Epidermal melanocyte (primary cell): ENCODE measurements around the gene RAF1.
A peak's percentile ranks its signal among the peaks of the same experiment; 100 is the strongest.

Experiments
- DNase-seq: peaks from one replicate; pipeline ENCODE4 v3.0.0; 2011; ENCODE audit warnings: low spot score; ENCODE audit not compliant: insufficient read length

RAF1 gene

DNA sequence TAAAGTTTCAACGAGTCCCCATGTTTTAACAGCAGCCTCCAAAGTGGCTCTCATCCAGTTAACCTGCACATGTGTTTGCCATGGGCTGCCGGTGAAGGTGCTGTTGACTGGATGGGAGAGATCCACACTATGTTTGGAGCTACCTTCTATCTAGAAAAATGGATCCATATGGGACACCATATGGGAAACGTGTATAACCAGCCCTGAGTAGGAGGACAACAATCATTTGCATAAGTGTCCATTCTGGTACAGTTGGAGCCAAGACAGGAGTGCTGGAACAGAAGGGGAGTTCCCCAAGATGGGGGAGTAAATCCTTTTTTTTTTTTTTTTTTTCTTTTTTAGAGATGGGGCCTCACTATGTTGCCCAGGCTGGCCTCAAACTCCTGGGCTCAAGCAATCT is 70.4 kb downstream of the RAF1 start:
- DNase-seq = no peak

DNA sequence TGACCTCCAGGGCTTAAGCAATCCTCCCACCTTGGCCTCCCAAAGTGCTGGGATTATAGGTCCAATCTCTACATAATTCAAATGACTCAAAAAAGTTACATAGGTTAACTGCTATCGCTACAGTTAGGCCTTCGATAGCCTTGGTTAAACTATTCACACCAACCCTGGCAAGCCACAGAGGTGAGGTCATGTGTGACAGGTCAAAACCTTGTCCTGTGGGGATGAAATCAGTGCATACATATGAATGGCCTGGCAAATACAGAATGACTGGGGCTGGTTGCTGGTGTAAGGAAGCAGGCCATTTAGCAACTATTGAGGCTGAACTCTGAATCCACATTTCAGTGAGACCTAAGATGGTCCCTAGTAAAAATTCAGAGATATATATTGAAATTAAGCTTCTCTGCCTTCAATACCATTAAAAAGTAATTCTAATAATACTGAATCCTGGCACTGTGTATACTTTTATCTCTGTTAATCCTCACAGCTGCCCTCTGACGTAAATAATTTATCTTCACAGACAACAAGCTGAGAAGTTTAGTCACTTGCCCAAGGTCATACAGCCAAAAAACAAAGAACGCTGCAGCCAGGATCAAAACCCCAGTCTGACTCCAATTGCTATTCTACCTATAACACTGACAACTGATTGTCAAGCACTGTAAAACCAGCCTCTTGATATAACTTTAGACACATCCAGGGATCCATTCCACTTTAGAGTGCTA is 71.8 kb downstream of the RAF1 start:
- no peak for DNase-seq

DNA sequence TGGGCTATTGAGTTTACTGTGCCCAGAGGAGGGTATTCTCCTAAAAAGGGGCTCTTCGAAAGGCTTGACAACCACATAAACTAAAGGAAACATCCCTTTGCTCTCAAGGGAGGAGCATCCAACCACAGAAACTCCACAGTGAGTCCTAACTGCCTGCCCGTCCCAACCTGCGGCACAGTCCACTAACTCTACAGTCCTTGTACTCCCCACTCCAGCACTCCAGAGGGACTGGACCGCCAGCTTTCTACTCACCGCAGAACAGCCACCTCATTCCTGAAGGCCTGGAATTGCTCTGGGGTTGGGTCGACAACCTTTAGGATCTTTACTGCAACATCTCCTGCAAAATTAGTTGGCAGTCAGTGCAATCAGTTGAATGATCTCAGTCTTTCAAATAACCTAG is 72.5 kb downstream of the RAF1 start:
- no peak for DNase-seq

DNA sequence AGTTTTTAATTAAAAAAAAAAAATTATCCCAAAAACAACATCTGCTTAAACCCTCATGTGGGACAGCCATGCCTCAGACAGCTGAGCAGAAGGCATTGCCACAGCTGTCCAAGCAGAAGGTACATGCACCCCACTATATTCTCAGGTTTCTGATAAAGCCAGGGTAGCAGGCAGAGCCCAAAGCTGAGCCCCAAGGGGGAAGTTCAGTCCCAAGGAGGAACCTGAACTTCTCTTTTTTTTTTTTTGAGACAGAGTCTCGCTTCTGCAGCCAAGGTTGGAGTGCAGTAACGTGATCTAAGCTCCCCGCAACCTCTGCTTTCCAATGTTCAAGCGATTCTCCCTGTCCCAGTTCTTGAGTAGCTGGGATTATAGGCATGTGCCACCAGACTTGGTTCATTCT is 73.8 kb downstream of the RAF1 start:
- no peak for DNase-seq

DNA sequence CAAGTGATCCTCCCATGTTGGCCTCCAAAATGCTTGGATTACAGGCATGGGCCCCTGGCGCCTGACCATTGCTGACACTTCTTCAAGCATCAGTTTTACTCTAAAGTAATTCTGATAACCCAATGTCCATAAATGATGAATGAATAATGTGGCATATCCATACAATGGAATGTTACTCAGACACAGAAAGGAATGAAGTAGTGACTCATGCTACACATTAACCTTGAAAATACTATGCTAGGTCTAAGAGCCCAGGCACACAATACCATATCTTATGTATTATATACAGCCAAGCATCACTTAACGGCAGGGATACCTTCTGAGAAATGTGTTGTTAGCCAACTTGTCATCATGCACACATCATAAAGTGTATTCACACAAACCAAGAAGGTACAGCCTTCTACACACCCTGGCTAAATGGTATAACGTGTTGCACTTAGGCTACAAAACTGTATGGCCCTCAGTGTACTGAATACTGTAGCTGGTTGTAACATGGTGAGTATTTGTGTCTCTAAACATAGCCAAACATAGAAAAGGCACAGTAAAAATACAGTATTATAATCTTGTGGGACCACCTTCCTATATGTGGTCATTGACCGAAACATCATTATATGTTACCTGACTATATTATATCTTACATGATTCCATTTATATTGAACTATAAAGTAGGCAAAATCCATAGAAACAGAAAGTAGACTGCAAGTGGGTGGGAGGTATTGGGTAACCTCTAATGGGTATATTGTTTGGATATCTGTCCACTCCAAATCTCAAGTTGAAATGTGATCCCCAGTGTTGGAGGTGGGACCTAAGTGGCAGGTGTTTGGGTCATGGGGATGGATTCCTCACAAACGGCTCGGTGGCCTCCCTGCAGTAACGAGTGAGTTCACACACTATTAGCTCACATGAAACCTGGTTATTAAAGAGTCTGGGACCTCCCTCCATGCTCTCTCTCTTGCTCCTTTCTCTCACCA is 75.6 kb downstream of the RAF1 start:
- DNase-seq = no peak

DNA sequence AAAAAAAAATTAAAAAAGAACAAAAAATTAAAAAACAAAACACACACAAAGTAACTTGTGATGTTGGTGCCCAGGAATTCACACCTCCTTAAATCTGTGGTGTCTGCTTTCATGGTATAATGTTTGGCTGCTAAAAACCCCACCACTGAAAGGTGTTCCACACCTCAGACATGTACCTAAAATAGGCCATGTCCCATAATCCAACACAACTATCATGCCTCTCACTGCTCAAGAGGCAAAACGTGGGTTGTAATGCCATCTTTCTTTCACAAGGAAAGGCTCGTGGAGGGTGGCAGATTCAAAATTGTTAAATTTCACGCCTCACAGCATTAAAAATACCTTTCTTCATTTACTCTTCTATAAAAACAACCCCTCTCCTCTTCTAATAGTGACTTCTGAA is 77.5 kb downstream of the RAF1 start:
- DNase-seq = no peak

DNA sequence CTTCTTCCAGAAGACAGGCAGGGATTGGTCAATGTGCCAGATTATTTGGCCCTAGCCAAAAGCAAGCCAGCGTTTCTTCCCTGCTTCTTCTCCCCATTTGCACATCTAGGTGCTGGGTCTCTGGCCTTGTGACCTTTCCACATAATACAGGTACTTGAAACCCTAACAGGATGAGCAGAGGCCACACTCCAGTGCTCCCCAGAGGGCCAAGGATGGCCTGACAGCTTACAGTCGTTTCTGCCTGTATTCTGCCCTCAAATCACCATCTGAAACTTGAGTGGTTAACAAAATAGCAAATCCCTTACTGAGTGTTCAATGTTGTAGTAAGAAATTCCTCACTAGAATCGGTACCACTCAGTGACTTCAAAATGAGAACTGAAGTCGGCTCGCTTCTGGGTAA is 77.9 kb downstream of the RAF1 start:
- no peak for DNase-seq

DNA sequence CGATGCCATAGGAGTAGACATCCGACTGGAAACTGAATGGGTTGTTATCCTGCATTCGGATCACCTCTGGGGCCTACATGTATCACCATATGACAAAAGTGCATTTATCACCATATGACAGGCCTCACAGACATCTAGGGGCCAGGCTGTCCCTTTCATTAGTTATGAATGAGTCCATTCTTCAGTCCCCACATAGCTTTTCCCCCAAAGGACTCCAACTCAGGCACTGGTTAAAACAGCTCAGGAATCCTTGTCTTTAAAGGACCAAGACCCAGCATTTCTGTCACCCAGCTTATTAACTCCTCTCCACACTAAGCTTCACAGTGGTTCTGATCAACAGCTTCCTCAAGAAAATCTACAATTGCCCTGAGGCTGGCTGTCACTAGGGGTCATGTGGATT is 78.7 kb downstream of the RAF1 start:
- no peak for DNase-seq

DNA sequence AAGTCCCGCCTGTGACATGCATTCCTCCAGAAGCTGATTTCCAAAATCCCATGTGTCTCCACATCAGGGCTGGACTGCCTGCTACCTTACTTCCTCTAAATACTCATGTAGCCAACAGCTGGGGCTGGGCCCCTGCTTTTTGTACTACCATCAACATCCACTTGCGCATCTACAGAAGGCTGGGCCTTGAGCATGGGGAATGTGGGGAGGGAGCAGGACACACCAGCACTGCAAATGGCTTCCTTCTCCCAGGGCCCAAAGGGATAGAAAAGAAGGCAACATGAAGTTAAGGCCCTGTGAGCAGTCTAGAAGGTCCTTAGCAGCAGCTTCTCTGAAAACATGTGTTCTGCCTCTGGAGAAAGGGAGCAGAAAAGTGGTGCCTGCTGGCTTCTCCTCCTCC is 79.8 kb downstream of the RAF1 start:
- DNase-seq = no peak

DNA sequence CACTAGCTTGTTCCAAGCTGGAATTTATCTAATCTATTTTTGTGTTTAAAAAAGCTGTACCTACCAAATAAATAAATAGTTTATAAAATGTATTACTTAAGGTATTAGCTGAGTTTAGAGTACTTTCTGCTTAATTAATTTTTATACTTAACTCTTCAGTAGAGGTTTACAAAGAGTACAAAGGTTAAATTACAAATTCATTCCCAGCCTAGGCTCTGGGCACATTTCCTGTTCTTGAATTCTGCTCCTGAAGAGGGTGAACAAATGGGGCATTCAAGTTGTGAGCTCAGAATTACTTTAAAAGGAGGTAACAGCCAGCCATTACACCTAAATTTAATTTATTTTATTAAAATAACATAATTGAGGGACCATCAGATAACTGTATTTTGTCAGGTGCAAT is 80.6 kb downstream of the RAF1 start:
- no peak for DNase-seq

DNA sequence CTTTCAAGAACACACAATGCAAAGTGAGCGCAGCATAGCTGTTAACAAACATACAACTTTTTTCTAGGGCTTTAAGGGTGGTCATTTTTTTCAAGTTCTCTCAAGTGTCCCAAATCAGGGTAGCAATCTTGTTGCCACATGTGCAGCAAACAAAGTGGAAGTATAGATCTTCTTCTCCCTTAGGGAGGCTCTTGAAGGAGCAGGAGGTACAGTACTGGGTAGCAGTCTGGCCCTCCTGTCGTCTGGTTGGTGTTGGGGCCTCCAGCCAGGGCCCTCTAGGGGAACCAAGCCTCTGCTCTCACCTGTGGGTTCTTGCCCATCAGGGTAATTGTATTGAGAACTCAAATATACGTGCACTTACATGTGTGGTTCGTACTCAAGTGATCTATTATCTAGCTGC is 81.2 kb downstream of the RAF1 start:
- no peak for DNase-seq

DNA sequence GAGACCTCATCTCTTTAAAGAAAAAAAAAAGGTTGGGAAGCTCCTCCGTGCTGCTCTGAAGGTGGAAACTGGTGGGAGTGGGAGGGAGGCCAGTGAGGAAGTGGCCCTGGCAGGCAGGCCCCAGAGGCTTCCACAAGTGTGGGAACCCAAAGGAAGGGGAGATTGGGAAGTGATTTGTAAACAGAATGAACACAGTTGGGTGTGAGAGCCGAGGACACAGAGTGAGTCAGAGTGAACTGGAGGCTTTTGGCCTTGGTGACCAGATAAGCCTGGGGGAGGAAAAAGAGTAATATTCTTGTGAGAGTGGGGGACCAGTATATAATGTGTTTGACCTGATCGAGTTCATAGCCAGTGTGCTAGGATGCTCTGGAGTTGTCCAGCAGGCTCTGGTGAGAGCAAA is 84.0 kb downstream of the RAF1 start:
- DNase-seq = no peak

DNA sequence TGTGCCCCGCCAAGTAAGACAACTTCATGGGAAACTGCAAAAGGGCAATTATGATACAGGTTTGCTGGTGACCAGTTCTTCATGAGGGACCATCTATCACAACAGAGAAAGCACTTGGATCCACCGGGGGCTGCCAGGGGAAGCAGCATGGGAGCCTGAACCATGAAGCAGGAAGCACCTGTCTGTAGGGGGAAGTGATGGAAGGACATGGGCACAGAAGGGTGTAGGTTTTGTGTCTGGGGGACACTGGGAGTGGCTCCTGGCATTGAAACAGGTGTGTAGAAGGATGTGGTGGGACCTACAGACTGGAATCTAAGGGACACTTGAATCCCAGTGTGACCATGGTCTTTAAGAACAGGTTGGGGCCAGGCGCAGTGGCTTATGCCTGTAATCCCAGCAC is 84.5 kb downstream of the RAF1 start:
- DNase-seq = no peak

DNA sequence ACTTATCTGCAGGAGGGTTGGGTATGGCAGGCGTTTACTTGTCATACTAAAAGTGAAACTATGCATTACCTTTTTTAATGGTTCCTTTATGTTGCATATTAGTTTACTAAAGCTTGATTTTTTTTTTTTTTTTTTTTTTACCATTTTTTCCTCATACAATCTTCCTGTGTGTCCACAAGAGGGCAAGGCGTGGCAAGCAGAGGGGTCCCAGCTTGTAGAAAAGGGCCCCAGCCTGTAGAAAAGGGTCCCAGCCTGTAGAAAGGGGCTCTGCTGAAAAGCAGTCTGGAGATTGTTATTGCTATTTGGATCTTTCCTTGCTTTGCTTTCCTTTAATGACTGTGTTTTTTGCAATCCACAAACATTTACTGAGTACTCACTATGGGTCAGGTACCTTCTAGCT is 85.2 kb downstream of the RAF1 start:
- no peak for DNase-seq

DNA sequence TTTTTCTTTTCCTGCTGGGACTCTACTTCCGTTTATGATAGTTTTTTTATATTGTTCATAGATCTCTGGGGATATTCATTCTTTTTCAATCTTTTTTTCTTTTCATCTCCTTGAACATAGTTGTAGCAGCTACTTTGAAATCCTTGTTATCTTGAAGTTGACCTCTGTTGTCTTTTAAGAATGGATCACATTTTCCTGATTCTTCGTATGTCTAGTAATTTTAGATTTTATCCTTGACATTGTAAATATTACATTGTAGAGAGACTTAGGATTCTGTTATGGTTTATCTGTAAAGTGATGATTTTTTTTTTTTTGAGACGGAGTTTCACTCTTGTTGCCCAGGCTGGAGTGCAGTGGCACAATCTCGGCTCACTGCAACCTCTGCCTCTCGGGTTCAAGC is 86.5 kb downstream of the RAF1 start:
- no peak for DNase-seq

DNA sequence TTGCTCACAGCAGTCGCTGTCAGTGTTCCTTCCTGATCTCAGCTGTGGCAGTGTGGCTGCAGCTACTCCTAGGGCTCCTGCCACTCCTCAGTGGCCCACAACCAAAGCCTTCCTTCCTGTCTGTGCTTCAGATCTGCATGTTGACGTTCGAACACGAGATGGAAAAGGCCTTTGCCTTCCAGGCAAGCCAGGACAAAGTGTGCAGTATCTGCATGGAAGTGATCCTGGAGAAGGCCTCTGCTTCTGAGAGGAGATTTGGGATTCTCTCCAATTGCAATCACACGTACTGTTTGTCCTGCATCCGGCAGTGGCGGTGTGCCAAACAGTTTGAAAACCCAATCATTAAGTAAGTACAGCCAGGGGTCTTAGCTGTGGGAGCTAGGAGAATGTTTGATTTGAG is 89.3 kb downstream of the RAF1 start:
- DNase-seq = peak; percentile 39

DNA sequence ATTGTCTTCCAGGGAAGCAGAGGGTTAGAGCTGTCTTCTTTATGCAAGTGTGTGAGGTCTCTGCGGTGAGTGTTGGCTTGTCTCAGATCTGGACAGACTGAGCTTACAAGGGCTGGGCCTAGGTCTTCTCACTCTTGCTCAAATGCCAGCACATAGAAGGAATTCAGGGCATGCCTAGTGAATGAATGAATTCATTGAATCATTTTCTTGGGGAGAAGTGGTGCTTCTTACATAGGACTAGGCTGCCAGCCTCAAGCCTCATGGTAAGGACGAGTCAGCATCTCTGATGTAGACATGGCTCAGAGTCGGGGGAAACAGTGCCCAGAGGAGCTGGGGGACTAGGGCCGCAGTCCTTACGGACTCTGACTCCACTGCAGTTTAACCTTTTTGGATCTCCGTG is 89.8 kb downstream of the RAF1 start:
- DNase-seq = no peak

DNA sequence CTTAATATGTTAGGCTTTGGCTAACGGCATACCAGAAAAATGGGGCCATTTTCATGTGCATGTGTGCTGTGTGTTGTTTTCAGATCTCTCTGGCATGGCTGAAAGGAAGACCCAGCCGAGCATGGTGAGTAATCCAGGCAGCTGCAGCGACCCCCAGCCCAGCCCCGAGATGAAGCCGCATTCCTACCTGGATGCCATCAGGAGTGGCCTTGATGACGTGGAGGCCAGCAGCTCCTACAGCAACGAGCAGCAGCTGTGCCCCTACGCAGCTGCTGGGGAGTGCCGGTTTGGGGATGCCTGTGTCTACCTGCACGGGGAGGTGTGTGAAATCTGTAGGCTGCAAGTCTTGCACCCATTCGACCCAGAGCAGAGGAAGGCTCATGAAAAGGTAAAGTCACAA is 91.9 kb downstream of the RAF1 start:
- DNase-seq = no peak

DNA sequence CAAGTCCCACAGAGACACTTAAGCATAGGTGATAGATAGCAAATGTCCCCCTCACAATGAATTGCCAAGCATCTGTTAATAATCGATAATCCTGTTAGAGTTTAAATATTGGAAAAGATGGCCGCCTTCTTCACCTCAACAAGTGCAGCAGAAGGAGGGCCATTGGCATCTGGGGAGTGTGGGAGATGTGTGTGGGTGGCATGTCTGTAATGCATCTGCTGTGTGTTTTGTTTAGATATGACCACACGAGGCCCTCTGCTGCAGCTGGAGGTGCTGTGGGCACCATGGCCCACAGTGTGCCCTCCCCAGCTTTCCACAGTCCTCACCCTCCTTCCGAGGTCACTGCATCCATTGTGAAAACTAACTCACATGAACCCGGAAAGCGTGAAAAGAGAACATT is 94.1 kb downstream of the RAF1 start:
- no peak for DNase-seq

DNA sequence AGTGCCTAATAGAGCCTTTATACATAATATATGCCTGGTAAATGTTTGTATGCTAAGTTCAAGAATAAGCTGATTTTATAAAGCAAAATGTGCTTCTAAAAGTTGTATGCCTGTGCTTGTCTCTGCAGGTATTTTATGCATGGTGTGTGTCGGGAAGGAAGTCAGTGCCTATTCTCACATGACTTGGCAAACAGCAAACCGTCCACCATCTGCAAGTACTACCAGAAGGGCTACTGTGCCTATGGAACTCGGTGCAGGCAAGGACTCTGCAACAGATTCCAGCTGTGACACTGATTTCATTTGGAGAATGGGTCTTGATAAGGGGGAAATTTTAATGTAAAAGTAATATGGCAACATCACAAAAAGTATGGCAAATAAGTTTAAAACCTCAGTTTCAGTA is 95.2 kb downstream of the RAF1 start:
- DNase-seq = no peak

DNA sequence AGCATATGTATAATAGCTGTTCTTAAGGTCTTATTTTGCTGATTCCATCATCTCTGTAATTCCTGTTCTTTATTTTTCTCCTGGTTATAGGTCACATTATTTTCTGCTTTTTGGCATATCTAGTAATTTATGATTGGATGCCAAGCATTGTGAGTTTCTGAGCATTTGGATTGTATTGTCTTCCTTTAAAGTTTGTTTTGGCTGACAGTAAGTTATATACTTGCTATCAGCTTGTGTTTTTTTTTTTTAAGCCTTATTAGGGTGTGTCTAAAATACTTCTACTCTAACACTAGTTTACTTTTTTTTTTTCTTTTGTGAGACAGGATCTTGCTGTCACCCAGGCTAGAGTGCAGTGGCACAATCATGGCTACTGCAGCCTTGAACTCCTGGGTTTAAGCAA is 96.9 kb downstream of the RAF1 start:
- no peak for DNase-seq

DNA sequence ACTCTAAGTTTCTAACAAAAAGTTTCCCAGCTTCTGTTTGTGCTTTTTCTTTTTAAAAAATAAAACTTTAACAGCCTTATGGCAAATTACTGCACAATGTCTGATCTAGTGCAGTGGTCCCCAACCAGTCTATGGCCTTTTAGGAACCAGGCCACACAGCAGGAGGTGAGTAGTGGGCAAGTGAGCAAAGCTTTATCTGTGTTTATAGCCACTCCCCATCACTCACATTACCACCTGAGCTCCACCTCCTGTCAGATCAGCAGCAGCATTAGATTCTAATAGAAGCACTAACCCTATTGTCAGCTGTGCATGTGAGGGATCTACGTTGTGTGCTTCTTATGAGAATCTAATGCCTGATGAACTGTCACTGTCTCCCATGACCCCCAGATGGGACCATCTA is 101.5 kb downstream of the RAF1 start:
- DNase-seq = no peak

DNA sequence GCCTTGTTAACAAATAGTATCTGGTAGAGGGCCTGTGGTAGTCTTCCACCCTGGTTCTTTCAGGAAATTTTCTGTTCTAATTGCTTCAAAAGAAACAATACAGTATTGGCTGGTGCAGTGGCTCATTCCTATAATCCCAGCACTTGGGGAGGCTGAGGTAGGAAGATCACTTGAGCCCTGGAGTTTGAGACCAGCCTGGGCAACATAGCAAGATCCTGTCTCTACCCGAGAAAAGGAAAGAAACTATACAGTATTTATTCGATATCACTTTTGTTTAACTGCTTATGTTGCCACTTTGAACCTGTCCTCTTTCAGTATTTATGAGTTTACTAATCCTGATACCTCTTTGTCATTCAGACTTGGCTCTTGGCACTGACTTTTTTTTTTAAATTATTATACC is 102.5 kb downstream of the RAF1 start:
- no peak for DNase-seq
